ENCODE results near the gene COQ8B.
A peak's percentile ranks its signal among the peaks of the same experiment; 100 is the strongest.

The COQ8B gene

DNA sequence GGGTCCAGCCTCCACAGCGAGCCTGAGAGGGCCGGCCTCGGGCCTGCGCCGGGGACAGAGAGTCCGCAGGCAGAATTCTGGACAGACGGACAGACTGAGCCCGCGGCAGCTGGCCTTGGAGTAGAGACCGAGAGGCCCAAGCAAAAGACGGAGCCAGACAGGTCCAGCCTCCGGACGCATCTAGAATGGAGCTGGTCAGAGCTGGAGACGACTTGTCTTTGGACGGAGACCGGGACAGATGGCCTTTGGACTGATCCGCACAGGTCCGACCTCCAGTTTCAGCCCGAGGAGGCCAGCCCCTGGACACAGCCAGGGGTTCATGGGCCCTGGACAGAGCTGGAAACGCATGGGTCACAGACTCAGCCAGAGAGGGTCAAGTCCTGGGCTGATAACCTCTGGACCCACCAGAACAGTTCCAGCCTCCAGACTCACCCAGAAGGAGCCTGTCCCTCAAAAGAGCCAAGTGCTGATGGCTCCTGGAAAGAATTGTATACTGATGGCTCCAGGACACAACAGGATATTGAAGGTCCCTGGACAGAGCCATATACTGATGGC lies 716 bp upstream of the COQ8B start:
- DNase-seq, result no peak

- DNase-seq, result peak; percentile 52 to 86
Measured at GRCh38 chr19:40716031-40716481, 630 bp downstream of the COQ8B start.

GRCh38 chr19:40714441-40715299 lies 2.0 kb downstream of the COQ8B start:
- DNase-seq, result peak; percentile 89 to 91

GRCh38 chr19:40713939-40714338 lies 2.7 kb downstream of the COQ8B start:
- DNase-seq, result no peak

DNA sequence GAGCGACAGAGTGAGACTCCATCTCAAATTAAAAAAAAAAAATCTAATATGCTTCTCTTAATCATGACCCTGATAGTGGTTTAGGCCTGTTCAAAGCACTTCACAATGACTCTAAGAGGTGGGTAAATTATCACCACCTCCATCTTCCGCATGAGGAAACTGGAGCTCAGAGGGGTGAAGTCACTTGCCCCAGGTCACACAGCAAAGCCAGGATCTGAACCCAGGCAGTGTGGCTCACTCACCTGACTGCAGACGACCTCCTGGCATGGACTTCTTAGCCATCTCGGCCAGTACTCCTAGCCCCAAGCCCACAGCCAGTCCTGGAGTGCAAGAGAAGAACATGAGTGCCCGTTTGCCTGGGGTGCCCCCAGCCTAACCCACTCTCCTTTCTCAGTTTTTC lies 6.9 kb downstream of the COQ8B start:
- DNase-seq, result no peak

DNA sequence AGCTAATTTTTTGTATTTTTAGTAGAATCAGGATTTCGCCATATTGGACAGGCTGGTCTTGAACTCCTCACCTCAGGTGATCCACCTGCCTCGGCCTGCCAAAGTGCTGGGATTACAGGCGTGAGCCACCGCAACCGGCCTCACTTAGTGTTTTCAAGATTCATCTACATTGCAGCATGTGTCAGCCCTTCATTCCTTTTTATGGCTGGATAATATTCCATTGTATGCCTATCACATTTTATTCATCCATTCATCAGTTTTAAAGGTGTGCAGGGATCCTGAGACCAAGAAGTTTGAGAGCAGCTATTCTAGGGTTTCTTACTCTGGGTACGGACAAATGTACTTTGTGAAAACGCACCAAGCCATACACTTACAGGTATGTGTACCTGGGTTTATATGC lies 9.1 kb downstream of the COQ8B start:
- DNase-seq, result no peak

- no peak for DNase-seq
Measured at GRCh38 chr19:40705950-40706619, 10.6 kb downstream of the COQ8B start.

GRCh38 chr19:40705362-40705651 lies 11.4 kb downstream of the COQ8B start:
- DNase-seq, result no peak

GRCh38 chr19:40704491-40705361 lies 12.0 kb downstream of the COQ8B start:
- no peak for DNase-seq

GRCh38 chr19:40703029-40703755 lies 13.5 kb downstream of the COQ8B start:
- DNase-seq, result no peak

GRCh38 chr19:40702337-40703012 lies 14.2 kb downstream of the COQ8B start:
- DNase-seq, result no peak

DNA sequence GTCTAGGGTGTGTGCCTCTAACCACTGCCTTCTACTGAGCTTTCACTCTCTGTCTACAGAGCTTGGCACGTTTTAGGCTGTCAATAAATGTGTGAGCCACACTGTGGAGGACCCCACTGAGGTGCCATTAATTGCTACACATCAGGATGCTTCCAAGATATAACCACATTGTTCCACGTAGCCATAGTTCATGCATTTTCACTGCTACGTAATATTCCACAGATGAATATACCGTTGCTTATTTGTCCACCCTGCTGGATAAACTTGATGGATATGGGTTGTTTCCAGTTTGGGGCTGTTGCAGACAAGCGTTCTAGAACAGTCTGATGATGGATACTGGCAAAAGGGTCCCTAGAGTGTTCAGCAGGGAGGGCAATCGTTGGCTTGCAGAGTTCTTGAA lies 14.9 kb downstream of the COQ8B start:
- DNase-seq, result no peak

DNA sequence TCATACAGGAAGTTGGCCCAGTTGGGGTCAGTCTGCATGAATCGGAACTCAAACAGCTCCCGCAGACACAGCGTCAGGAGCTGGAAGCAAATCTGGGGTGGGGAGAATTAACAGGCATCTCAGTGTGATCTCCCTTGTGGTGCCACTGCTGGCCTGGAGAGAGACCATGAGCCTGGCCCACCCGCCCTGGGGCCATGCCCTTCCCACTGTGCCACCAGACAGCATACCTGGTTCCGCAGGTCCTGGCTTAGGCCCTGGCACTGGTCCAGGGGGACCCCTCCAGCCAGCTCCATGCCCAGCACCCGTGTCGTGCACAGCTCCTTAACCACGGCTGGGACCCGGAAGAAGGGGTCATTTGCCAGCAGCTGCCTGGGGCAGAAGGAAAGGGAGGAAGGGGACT lies 16.6 kb downstream of the COQ8B start:
- no peak for DNase-seq

DNA sequence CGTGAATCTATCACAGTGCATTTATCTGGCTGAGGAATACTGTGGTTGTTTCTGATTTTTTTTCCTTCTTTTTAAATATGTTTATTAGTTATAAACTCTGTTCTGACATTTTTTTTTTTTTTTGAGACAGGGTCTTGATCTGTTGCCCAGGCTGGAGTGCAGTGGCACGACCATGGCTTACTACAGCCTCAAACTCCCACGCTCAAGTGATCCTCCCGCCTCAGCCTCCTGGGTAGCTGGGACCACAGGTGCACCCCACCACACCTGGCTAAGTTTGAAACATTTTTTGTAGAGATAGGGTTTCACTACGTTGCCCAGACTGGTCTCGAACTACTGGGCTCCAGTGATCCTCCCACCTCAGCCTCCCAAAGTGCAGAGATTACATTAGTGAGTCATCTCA lies 19.7 kb downstream of the COQ8B start:
- no peak for DNase-seq

- no peak for DNase-seq
Measured at GRCh38 chr19:40695881-40696280, 20.8 kb downstream of the COQ8B start.

DNA sequence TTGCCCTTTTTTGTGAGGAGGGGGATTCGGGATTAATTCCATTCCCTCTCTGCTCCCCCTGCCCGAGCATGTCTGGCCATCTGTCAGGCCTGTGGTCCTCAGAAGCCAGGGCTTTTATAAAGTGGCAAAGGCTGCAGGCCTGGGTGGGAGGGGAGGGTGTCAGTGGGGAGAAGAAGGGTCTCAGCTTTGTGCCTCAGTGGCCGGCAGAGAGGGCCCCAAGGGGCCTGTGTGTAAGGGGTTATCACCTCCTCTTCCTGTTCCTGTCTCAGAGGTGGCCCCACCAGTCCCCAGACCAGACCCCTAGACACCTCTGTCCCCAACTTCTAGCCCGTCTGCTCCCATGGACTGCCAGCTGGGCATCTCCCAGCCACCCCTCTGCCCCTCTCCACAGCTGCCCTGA lies 22.8 kb downstream of the COQ8B start:
- DNase-seq, result no peak

GRCh38 chr19:40693150-40693788 lies 23.4 kb downstream of the COQ8B start:
- DNase-seq, result no peak

GRCh38 chr19:40692212-40692551 lies 24.5 kb downstream of the COQ8B start:
- no peak for DNase-seq

GRCh38 chr19:40691421-40692211 lies 25.1 kb downstream of the COQ8B start:
- DNase-seq, result no peak

DNA sequence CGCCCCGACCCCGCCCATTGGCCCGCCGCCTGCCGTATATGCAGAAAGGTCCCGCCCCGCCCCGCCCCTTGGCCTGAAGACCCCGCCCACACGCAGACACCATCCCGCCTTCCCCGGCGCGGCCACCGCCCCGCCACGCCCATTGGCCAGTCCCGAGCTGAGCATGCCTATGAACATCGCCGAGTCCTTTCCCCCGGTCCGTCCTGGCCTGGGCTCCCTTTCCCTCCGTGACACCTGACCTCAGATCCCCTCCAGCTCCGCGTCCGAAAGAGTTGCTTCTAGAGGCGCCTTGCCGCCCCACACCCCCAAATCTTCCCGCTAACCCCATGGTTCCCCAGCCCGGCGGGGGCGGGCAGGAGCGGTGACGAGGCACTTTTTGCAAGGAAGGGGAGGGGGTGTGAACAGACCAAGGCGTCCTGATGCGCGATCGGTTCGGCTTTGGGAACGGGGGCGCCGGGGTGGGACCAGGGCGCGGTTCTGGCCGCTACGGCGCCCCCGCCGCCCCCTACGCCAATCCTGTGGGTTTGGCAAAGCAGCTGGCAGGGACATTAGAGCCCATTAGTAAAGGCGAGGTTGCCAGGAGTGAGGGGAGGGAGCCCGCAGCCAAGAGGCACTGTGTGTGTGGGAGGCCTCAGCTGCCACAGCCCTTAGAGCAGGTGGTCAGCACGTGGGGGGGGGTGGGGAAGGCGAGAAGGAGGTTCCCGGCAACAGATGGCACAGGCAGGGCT lies 25.8 kb downstream of the COQ8B start:
- peak; percentile 83 to 92 for DNase-seq

Measured in stimulated activated CD4-positive, alpha-beta T cell treated with anti-CD3 and anti-CD28 coated beads, Interleukin-4, amount 100 ng/mL, for 4 hours (primary cell).